ENCODE measurements around the gene FDXR.

FDXR gene

GRCh38 chr17:74856112-74856511 is 16.7 kb downstream of the FDXR start:
- DNase-seq: no peak

- DNase-seq: no peak
Measured at GRCh38 chr17:74855323-74855722, 17.5 kb downstream of the FDXR start.

GRCh38 chr17:74854792-74855191 is 18.0 kb downstream of the FDXR start:
- no peak for DNase-seq

GRCh38 chr17:74853669-74854068 is 19.1 kb downstream of the FDXR start:
- DNase-seq: no peak

GRCh38 chr17:74853048-74853397 is 19.8 kb downstream of the FDXR start:
- DNase-seq: no peak

- no peak for DNase-seq
Measured at GRCh38 chr17:74852237-74853047, 20.4 kb downstream of the FDXR start.

- peak; percentile 48 for DNase-seq
Measured at GRCh38 chr17:74851612-74852236, 21.1 kb downstream of the FDXR start.

GRCh38 chr17:74850914-74851313 is 21.9 kb downstream of the FDXR start:
- DNase-seq: no peak

GRCh38 chr17:74850310-74850709 is 22.5 kb downstream of the FDXR start:
- no peak for DNase-seq

- DNase-seq: no peak
Measured at GRCh38 chr17:74848656-74849399, 24.0 kb downstream of the FDXR start.

GRCh38 chr17:74846621-74847020 is 26.2 kb downstream of the FDXR start:
- no peak for DNase-seq

GRCh38 chr17:74843352-74843627 is 29.5 kb downstream of the FDXR start:
- DNase-seq: no peak

GRCh38 chr17:74842599-74843351 is 30.0 kb downstream of the FDXR start:
- peak; percentile 82 for DNase-seq

- peak; percentile 25 for DNase-seq
Measured at GRCh38 chr17:74842146-74842598, 30.6 kb downstream of the FDXR start.

GRCh38 chr17:74840989-74841666 is 31.7 kb downstream of the FDXR start:
- DNase-seq: no peak

GRCh38 chr17:74839990-74840852 is 32.6 kb downstream of the FDXR start:
- no peak for DNase-seq

- no peak for DNase-seq
Measured at GRCh38 chr17:74838274-74838673, 34.5 kb downstream of the FDXR start.

GRCh38 chr17:74836691-74837467 is 35.9 kb downstream of the FDXR start:
- no peak for DNase-seq

- DNase-seq: no peak
Measured at GRCh38 chr17:74836191-74836590, 36.6 kb downstream of the FDXR start.

GRCh38 chr17:74833501-74834377 is 39.1 kb downstream of the FDXR start:
- DNase-seq: no peak

Data from NCI-H1105 treated with DMSO at 0.1 percent for 48 hours (cell line).